GM19099 (cell line): ENCODE data around the gene DMWD.

Experiments
- POLR2A ChIP-seq: IDR thresholded peaks from 3 replicates; pipeline ENCODE4 v1.6.1; 2011; ENCODE audit warnings: low read depth; ENCODE audit not compliant: insufficient read length; ENCODE audit errors: extremely low read depth

The DMWD gene

GRCh38 chr19:45758921-45759320 is 33.7 kb downstream of the DMWD start:
- no peak for TF ChIP-seq POLR2A

- TF ChIP-seq POLR2A: no peak
Observed at GRCh38 chr19:45757695-45758094, 35.0 kb downstream of the DMWD start.

GRCh38 chr19:45754323-45754722 is 38.3 kb downstream of the DMWD start:
- no peak for TF ChIP-seq POLR2A

- no peak for TF ChIP-seq POLR2A
Observed at GRCh38 chr19:45753548-45753947, 39.1 kb downstream of the DMWD start.

- TF ChIP-seq POLR2A: no peak
Observed at GRCh38 chr19:45752639-45753038, 40.0 kb downstream of the DMWD start.

GRCh38 chr19:45747513-45747912 is 45.1 kb downstream of the DMWD start:
- no peak for TF ChIP-seq POLR2A

GRCh38 chr19:45746866-45747265 is 45.8 kb downstream of the DMWD start:
- no peak for TF ChIP-seq POLR2A

- TF ChIP-seq POLR2A: no peak
Observed at GRCh38 chr19:45745606-45746005, 47.0 kb downstream of the DMWD start.

GRCh38 chr19:45742969-45743368 is 49.7 kb downstream of the DMWD start:
- no peak for TF ChIP-seq POLR2A

GRCh38 chr19:45739498-45740439 is 52.9 kb downstream of the DMWD start:
- TF ChIP-seq POLR2A: no peak

- no peak for TF ChIP-seq POLR2A
Observed at GRCh38 chr19:45733160-45733810, 59.4 kb downstream of the DMWD start, which contains the start of gene MEIOSIN. Gene MEIOSIN, plus strand, starts transcription at chr19:45733439. Its CDS starts 1,938 bp downstream, at chr19:45735377.
